Measurements from ENCODE around the gene RRAS.

GRCh38 chr19:49614096-49614833 lies 25.7 kb downstream of the RRAS start:
- TF ChIP-seq GATA1 (IDR thresholded peaks at IDR 0.05; ENCODE audit: low read depth, low read length) (no peak), POLR2A (IDR thresholded peaks at IDR 0.05; ENCODE audit: low read length) (no peak)
